Activated T-helper 1 cell treated with anti-CD3 and anti-CD28 coated beads, Interleukin-12 subunit alpha, Interleukin-12 subunit beta, Interleukin-2, Interleukin-4 antibody, amounts not matched to agents 30 ng/mL and 10 ng/mL and 1 ng/mL, durations not matched to agents 14 hours and 24 hours and 36 hours (primary cell): ENCODE results near the gene TNRC6B. TPM values are rescaled to one million over a fixed set of nuclear protein-coding genes. Genes with fewer than 3 reads are reported as not detected.

ENCODE experiments used
- DNase-seq: peaks from one replicate; pipeline ENCODE4 v3.0.0; 2021; ENCODE audit warnings: low spot score
- H3K27ac Mint-ChIP-seq: one replicate; pipeline ENCODE4 v1.8.0; 2021; ENCODE audit warnings: mild to moderate bottlenecking, mixed read lengths
- H3K27me3 Mint-ChIP-seq: one replicate; pipeline ENCODE4 v1.8.0; 2022; ENCODE audit warnings: mild to moderate bottlenecking, moderate library complexity, mixed read lengths; ENCODE audit not compliant: insufficient read depth
- H3K36me3 Mint-ChIP-seq: one replicate; pipeline ENCODE4 v1.8.0; 2021; ENCODE audit warnings: low read depth, mixed read lengths
- H3K4me1 Mint-ChIP-seq: one replicate; pipeline ENCODE4 v1.8.0; 2021; ENCODE audit warnings: low read depth, mixed read lengths
- H3K4me3 Mint-ChIP-seq: one replicate; pipeline ENCODE4 v1.8.0; 2021; ENCODE audit warnings: mild to moderate bottlenecking, moderate library complexity, mixed read lengths
- H3K9me3 Mint-ChIP-seq: one replicate; pipeline ENCODE4 v1.8.0; 2021; ENCODE audit warnings: mixed read lengths
- intact Hi-C: fragments of 100-400 bp; cut with micrococcal nuclease; formaldehyde crosslinking; loops from one replicate; pipeline ENCODE4 v1.15.1; 2024
- total RNA-seq: library from RNA; stranded (reverse); gene quantifications from 2 replicates; pipeline ENCODE4 v1.2.3, GENCODE V29; 2022

The TNRC6B gene
- total RNA-seq, 1 donor from 2014 or later: 26.2 TPM

DNA sequence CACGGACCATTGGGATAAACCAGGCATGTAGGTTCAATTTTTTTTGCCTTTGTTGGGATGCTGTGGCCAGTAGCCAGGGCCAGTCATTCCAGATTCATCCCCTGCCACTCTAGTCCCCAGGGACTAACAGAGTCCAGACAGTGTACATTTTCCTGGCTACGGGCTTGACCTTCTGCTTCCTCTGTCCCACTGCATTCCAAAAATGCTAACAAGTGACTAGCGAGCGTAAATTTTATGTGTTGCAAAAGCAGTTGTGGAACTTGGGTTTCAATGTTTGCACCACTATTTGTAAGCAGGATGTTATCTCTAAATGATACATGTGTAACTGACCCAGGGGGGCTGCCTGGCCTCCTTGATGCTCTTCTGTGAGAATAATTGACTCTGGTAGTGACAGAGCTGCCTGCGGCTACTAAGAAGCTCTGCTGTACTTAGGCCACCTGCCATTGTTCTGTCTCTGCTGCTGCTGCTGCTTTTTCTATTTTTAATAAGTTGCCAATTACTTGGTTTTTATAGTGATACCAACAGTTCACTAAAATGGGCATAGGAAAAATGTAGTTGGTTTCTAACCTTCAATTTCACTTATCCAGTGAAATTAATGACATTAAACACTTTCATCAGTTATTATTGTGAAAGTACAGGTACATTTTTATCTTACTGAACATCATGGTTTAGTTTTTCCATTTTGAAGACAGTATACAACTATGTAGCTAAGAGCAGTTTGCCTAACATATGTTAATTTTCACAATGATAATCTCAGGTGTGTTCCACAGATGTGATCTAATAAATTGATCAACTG, 26.8 kb downstream of the TNRC6B start:
- DNase-seq: no peak
- Mint-ChIP-seq H3K9me3 (no peaks in the 10 kb centered on the region), H3K4me3 (no peak overlapping the region), H3K27ac (no peak overlapping the region), H3K27me3 (no peaks in the 10 kb centered on the region), H3K4me1 (peaks cover 47% of the 10 kb centered on the region), H3K36me3 (peaks cover 4% of the 10 kb centered on the region)
- intact Hi-C loops: loop anchor here (5.0 kb wide), 1 partner anchor 123 kb away; no protein-coding TSS in a partner anchor

DNA sequence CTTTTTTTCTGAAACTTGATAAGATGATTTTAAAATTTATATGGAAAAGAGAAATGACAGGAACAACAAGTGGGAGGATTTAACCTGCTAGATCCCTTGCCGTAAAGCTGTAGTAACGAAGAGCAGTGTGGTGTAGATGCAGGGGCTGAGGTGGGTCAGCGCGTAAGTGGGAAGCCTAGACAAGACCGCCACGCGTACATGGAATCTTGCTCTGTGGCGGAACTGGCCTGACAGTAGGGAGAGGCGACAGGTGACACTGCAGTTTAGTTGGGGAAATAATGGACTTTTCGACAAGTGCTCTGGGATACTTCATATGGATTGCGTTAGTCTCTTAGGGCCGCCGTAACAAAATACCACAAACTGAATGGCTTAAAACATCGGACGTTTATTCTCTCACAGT, 28.8 kb downstream of the TNRC6B start:
- Mint-ChIP-seq H3K9me3 (no peaks in the 10 kb centered on the region), H3K36me3 (peaks cover 4% of the 10 kb centered on the region), H3K27me3 (no peaks in the 10 kb centered on the region), H3K4me3 (no peak overlapping the region), H3K4me1 (peaks cover 63% of the 10 kb centered on the region), H3K27ac (no peak overlapping the region)
- intact Hi-C loops: no loop called here
- no peak for DNase-seq

GRCh38 chr22:40210818-40211217, 33.1 kb downstream of the TNRC6B start:
- no peak for DNase-seq
- peaks cover 68% of the 10 kb centered on the region for H3K4me1 Mint-ChIP-seq
- H3K36me3 Mint-ChIP-seq: peaks cover 1% of the 10 kb centered on the region
- no peaks in the 10 kb centered on the region for H3K9me3 Mint-ChIP-seq
- H3K27me3 Mint-ChIP-seq: no peaks in the 10 kb centered on the region
- H3K27ac Mint-ChIP-seq: no peak overlapping the region
- intact Hi-C loops: no loop called here
- no peak overlapping the region for H3K4me3 Mint-ChIP-seq

DNA sequence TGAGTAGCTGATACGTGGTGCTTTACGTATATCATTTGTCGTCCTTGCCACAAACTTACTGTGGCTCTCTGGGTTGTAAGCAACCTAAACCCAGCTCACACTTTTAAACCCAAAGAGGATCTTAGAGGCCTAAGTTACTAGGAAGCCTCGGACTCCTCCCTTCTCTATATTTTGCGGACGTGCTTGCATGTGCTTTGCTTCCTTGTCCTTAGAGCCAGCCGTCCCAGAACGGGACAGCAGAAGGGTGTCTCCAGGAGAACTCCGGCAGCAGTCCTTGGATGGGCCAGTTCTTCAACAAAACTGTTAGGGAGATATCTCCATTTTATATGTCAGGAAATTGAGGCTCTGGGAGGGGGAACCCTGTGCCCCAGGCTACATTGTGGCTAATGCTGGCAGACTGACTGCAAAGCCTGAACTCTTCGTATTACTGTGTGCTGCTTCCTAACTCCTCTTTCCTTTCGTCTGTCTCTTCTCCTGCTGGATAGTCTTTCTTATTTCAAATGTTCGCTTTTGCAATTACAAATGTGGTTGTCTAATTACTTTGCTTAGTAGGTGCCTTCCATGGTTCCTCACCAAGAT, 33.8 kb downstream of the TNRC6B start:
- Mint-ChIP-seq H3K27ac (no peak overlapping the region), H3K4me3 (no peak overlapping the region), H3K9me3 (no peaks in the 10 kb centered on the region), H3K4me1 (peaks cover 75% of the 10 kb centered on the region), H3K36me3 (peaks cover 1% of the 10 kb centered on the region), H3K27me3 (no peaks in the 10 kb centered on the region)
- intact Hi-C loops: no loop called here
- DNase-seq: no peak

- Mint-ChIP-seq H3K4me1 (peaks cover 81% of the 10 kb centered on the region), H3K27ac (no peak overlapping the region), H3K27me3 (no peaks in the 10 kb centered on the region), H3K36me3 (peaks cover 1% of the 10 kb centered on the region), H3K4me3 (no peak overlapping the region), H3K9me3 (no peaks in the 10 kb centered on the region)
- intact Hi-C loops: no loop called here
- DNase-seq: no peak
Observed at GRCh38 chr22:40212121-40212520, 34.4 kb downstream of the TNRC6B start.

GRCh38 chr22:40213478-40213877, 35.8 kb downstream of the TNRC6B start:
- intact Hi-C loops: no loop called here
- no peaks in the 10 kb centered on the region for H3K27me3 Mint-ChIP-seq
- H3K4me1 Mint-ChIP-seq: peaks cover 76% of the 10 kb centered on the region
- peaks cover 2% of the 10 kb centered on the region for H3K36me3 Mint-ChIP-seq
- no peak overlapping the region for H3K27ac Mint-ChIP-seq
- no peak for DNase-seq
- H3K9me3 Mint-ChIP-seq: no peaks in the 10 kb centered on the region
- H3K4me3 Mint-ChIP-seq: no peak overlapping the region

- Mint-ChIP-seq H3K27ac (peak overlapping the region; percentile 76), H3K36me3 (peaks cover 4% of the 10 kb centered on the region), H3K9me3 (no peaks in the 10 kb centered on the region), H3K27me3 (no peaks in the 10 kb centered on the region), H3K4me3 (no peak overlapping the region), H3K4me1 (peaks cover 77% of the 10 kb centered on the region)
- DNase-seq: no peak
- intact Hi-C loops: loop anchor here (5.0 kb wide), 1 partner anchor 38 kb away; the partner anchor contains the start of gene TNRC6B
Observed at GRCh38 chr22:40215266-40215665, 37.5 kb downstream of the TNRC6B start.

- intact Hi-C loops: loop anchor here (5.0 kb wide), 1 partner anchor 39 kb away; the partner anchor contains the start of gene TNRC6B
- peaks cover 67% of the 10 kb centered on the region for H3K4me1 Mint-ChIP-seq
- DNase-seq: no peak
- no peaks in the 10 kb centered on the region for H3K27me3 Mint-ChIP-seq
- peak overlapping the region; percentile 76 for H3K27ac Mint-ChIP-seq
- H3K4me3 Mint-ChIP-seq: peak overlapping the region; percentile 49
- H3K9me3 Mint-ChIP-seq: no peaks in the 10 kb centered on the region
- peaks cover 4% of the 10 kb centered on the region for H3K36me3 Mint-ChIP-seq
Observed at GRCh38 chr22:40216041-40216756, 38.5 kb downstream of the TNRC6B start.

DNA sequence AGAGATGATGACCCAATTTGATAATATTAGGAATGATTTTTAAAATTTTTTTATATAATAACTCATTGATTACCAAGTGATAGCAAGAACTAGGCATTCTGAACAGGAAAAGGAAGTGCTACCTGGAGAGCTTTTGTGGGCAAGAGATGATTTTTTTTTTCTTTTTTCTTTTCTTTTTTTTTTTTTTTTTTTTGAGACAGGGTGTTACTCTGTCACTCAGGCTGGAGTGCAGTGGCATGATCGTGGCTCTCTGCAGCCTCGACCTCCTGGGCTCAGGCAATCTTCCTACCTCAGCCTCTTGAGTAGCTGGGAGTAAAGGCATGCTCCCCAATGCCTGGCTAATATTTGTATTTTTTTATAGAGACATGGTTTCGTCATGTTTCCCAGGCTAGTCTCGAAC, 40.4 kb downstream of the TNRC6B start:
- no peak for DNase-seq
- intact Hi-C loops: loop anchor here (5.0 kb wide), 1 partner anchor 41 kb away; the partner anchor contains the start of gene TNRC6B
- no peak overlapping the region for H3K4me3 Mint-ChIP-seq
- H3K4me1 Mint-ChIP-seq: peaks cover 54% of the 10 kb centered on the region
- peaks cover 4% of the 10 kb centered on the region for H3K36me3 Mint-ChIP-seq
- H3K27ac Mint-ChIP-seq: no peak overlapping the region
- H3K27me3 Mint-ChIP-seq: no peaks in the 10 kb centered on the region
- no peaks in the 10 kb centered on the region for H3K9me3 Mint-ChIP-seq

GRCh38 chr22:40218723-40219294, 41.1 kb downstream of the TNRC6B start:
- Mint-ChIP-seq H3K4me1 (peaks cover 55% of the 10 kb centered on the region), H3K27ac (no peak overlapping the region), H3K9me3 (no peaks in the 10 kb centered on the region), H3K27me3 (no peaks in the 10 kb centered on the region), H3K4me3 (no peak overlapping the region), H3K36me3 (peaks cover 4% of the 10 kb centered on the region)
- intact Hi-C loops: loop anchor here (5.0 kb wide), 1 partner anchor 42 kb away; the partner anchor contains the start of gene TNRC6B
- no peak for DNase-seq

GRCh38 chr22:40220316-40221054, 42.8 kb downstream of the TNRC6B start:
- no peak overlapping the region for H3K4me3 Mint-ChIP-seq

GRCh38 chr22:40221055-40221414, 43.3 kb downstream of the TNRC6B start:
- Mint-ChIP-seq H3K4me1 (peaks cover 48% of the 10 kb centered on the region), H3K27me3 (no peaks in the 10 kb centered on the region), H3K36me3 (peaks cover 6% of the 10 kb centered on the region), H3K27ac (no peak overlapping the region), H3K4me3 (no peak overlapping the region), H3K9me3 (no peaks in the 10 kb centered on the region)
- DNase-seq: no peak
- intact Hi-C loops: no loop called here

More at GRCh38 chr22:40220316-40221054, 42.8 kb downstream of the TNRC6B start:
- no peaks in the 10 kb centered on the region for H3K27me3 Mint-ChIP-seq
- H3K4me1 Mint-ChIP-seq: peaks cover 54% of the 10 kb centered on the region
- H3K9me3 Mint-ChIP-seq: no peaks in the 10 kb centered on the region
- no peak for DNase-seq
- H3K27ac Mint-ChIP-seq: no peak overlapping the region
- H3K36me3 Mint-ChIP-seq: peaks cover 6% of the 10 kb centered on the region
- intact Hi-C loops: no loop called here
